HL-60 (cell line): Measurements from ENCODE around the gene SOX5.

Source experiments
- DNase-seq, 2 experiments: peaks; one replicate each; pipeline ENCODE4 v3.0.0-alpha.2; 2010 to 2020; ENCODE audit warnings: low read depth in 1 of 2, low spot score in 1 of 2
- H3K27ac ChIP-seq: fragments of 250-450 bp; sonication (Bioruptor Pico); replicated peaks from 2 replicates; pipeline ENCODE4 v1.5.1; 2020; ENCODE audit warnings: mild to moderate bottlenecking, moderate library complexity
- H3K27me3 ChIP-seq: fragments of 250-450 bp; sonication (Bioruptor Pico); 2 replicates; pipeline ENCODE4 v1.5.1; 2021; ENCODE audit warnings: mild to moderate bottlenecking, moderate library complexity; ENCODE audit not compliant: insufficient read depth, poor library complexity, severe bottlenecking
- H3K4me3 ChIP-seq: replicated peaks from 2 replicates; pipeline ENCODE4 v1.5.1; 2011; ENCODE audit warnings: mild to moderate bottlenecking, control low read depth, low read length; ENCODE audit not compliant: insufficient read depth
- CTCF ChIP-seq: IDR thresholded peaks from one replicate; pipeline ENCODE4 v1.5.1; 2011; ENCODE audit warnings: low read length, control low read depth, inconsistent platforms; ENCODE audit not compliant: insufficient read depth
- GABPA ChIP-seq: IDR thresholded peaks from 2 replicates; pipeline ENCODE4 v1.6.1; 2012; ENCODE audit warnings: low read depth
- POLR2AphosphoS5 ChIP-seq: IDR thresholded peaks from 2 replicates; pipeline ENCODE4 v1.6.1; 2012; ENCODE audit warnings: low read depth
- REST ChIP-seq: IDR thresholded peaks from 2 replicates; pipeline ENCODE4 v1.6.1; 2012; ENCODE audit warnings: low read depth; ENCODE audit not compliant: insufficient replicate concordance
- SPI1 ChIP-seq: IDR thresholded peaks from 2 replicates; pipeline ENCODE4 v1.6.1; 2012; ENCODE audit warnings: low read depth, mild to moderate bottlenecking, borderline replicate concordance

The SOX5 gene

GRCh38 chr12:23948291-23948690 lies 1.2 kb downstream of the SOX5 start:
- TF ChIP-seq POLR2AphosphoS5 (no peak), REST (no peak), SPI1 (no peak), CTCF (no peak), GABPA (no peak)
- Histone ChIP-seq H3K27me3 (peaks cover 7% of the 10 kb centered on the region), H3K27ac (no peak overlapping the region), H3K4me3 (no peak overlapping the region)
- no peak for DNase-seq

- TF ChIP-seq SPI1, result no peak
- TF ChIP-seq POLR2AphosphoS5, result no peak
- TF ChIP-seq REST, result no peak
- TF ChIP-seq GABPA, result no peak
- TF ChIP-seq CTCF, result no peak
- Histone ChIP-seq H3K4me3 (no peak overlapping the region), H3K27me3 (peaks cover 7% of the 10 kb centered on the region), H3K27ac (no peak overlapping the region)
- no peak for DNase-seq
Measured at GRCh38 chr12:23947395-23947794, 2.1 kb downstream of the SOX5 start.

- H3K27ac ChIP-seq, result no peak overlapping the region
- H3K4me3 ChIP-seq, result no peak overlapping the region
- TF ChIP-seq POLR2AphosphoS5, result no peak
- no peak for TF ChIP-seq REST
- TF ChIP-seq CTCF, result no peak
- TF ChIP-seq GABPA, result no peak
- no peak for TF ChIP-seq SPI1
- no peak for DNase-seq
- peaks cover 7% of the 10 kb centered on the region for H3K27me3 ChIP-seq
Measured at GRCh38 chr12:23945249-23945648, 4.2 kb downstream of the SOX5 start.
